HL-60 (cell line): ENCODE results near the gene DENND6B.

ENCODE experiments used
- CTCF ChIP-seq: IDR thresholded peaks from one replicate; pipeline ENCODE4 v1.5.1; 2011; ENCODE audit warnings: low read length, control low read depth, inconsistent platforms; ENCODE audit not compliant: insufficient read depth
- GABPA ChIP-seq: IDR thresholded peaks from 2 replicates; pipeline ENCODE4 v1.6.1; 2012; ENCODE audit warnings: low read depth
- POLR2AphosphoS5 ChIP-seq: IDR thresholded peaks from 2 replicates; pipeline ENCODE4 v1.6.1; 2012; ENCODE audit warnings: low read depth
- REST ChIP-seq: IDR thresholded peaks from 2 replicates; pipeline ENCODE4 v1.6.1; 2012; ENCODE audit warnings: low read depth; ENCODE audit not compliant: insufficient replicate concordance

GRCh38 chr22:50264104-50264745 lies 62.6 kb downstream of the DENND6B start:
- TF ChIP-seq CTCF = no peak
- no peak for TF ChIP-seq POLR2AphosphoS5
- no peak for TF ChIP-seq GABPA
- TF ChIP-seq REST = no peak
